Fibroblast of skin of right biceps (primary cell): ENCODE results near the gene MBD6.
"Not testable (repeated sequence)": the region's sequence is repeated elsewhere in the genome, so short reads cannot be mapped to it uniquely, and the experiment has no call there.

ENCODE experiments used
- DNase-seq: peaks from one replicate; pipeline ENCODE4 v3.0.0-alpha.2; 2013

The MBD6 gene

GRCh38 chr12:57490126-57490525 lies 32.5 kb upstream of the MBD6 start:
- no peak for DNase-seq

- no peak for DNase-seq
These were observed 31.0 kb upstream of the MBD6 start for GRCh38 chr12:57491393-57492280.

- not testable (repeated sequence) for DNase-seq
These were observed 27.4 kb upstream of the MBD6 start for GRCh38 chr12:57495051-57495701.

- no peak for DNase-seq
These were observed 25.8 kb upstream of the MBD6 start for GRCh38 chr12:57496822-57497221.

GRCh38 chr12:57497223-57498131 lies 25.1 kb upstream of the MBD6 start:
- DNase-seq, result no peak

- no peak for DNase-seq
These were observed 24.5 kb upstream of the MBD6 start for GRCh38 chr12:57498132-57498502.

- no peak for DNase-seq
These were observed 24.1 kb upstream of the MBD6 start for GRCh38 chr12:57498571-57498970.

GRCh38 chr12:57500213-57500612 lies 22.4 kb upstream of the MBD6 start:
- no peak for DNase-seq

GRCh38 chr12:57502311-57502969 lies 20.2 kb upstream of the MBD6 start:
- DNase-seq, result not testable (repeated sequence)

- not testable (repeated sequence) for DNase-seq
These were observed 16.1 kb upstream of the MBD6 start for GRCh38 chr12:57506541-57506940.

GRCh38 chr12:57507796-57508195 lies 14.8 kb upstream of the MBD6 start:
- DNase-seq, result not testable (repeated sequence)

GRCh38 chr12:57511161-57511560 lies 11.5 kb upstream of the MBD6 start:
- no peak for DNase-seq

GRCh38 chr12:57511588-57512325 lies 10.9 kb upstream of the MBD6 start:
- DNase-seq, result no peak

GRCh38 chr12:57512665-57513064 lies 10.0 kb upstream of the MBD6 start:
- DNase-seq, result no peak

- no peak for DNase-seq
These were observed 9.4 kb upstream of the MBD6 start for GRCh38 chr12:57513266-57513665.

- not testable (repeated sequence) for DNase-seq
These were observed 8.9 kb upstream of the MBD6 start for GRCh38 chr12:57513677-57514076.

GRCh38 chr12:57514246-57514645 lies 8.4 kb upstream of the MBD6 start:
- DNase-seq, result not testable (repeated sequence)

- no peak for DNase-seq
These were observed 7.8 kb upstream of the MBD6 start for GRCh38 chr12:57514720-57515407.

GRCh38 chr12:57515408-57515933 lies 7.2 kb upstream of the MBD6 start:
- no peak for DNase-seq

- no peak for DNase-seq
These were observed 6.6 kb upstream of the MBD6 start for GRCh38 chr12:57515934-57516541.
